Aorta (tissue), 5 donors: ENCODE measurements around the gene VANGL2. TPM values are rescaled to one million over a fixed set of nuclear protein-coding genes. Genes with fewer than 3 reads are reported as not detected.

Experiments
- ATAC-seq: fragments of 200-7000 bp; cut with Tn5 transposase; one replicate; pipeline ENCODE4 v1.9.1; 2022; ENCODE audit warnings: moderate library complexity; ENCODE audit not compliant: low FRiP score
- DNase-seq, 2 donors: peaks; one replicate each; pipeline ENCODE4 v3.0.0-alpha.2; 2020
- H3K27ac ChIP-seq, 2 donors: one replicate each; pipeline ENCODE4 v1.5.1; 2013; ENCODE audit warnings: low read length in 2 of 2, mild to moderate bottlenecking in 2 of 2, moderate library complexity in 2 of 2, control low read depth in 1 of 2, inconsistent platforms in 1 of 2, low read depth in 1 of 2
- H3K27me3 ChIP-seq, 2 donors: one replicate each; pipeline ENCODE4 v1.6.1; 2013; ENCODE audit warnings: control low read depth in 1 of 2, low read length in 1 of 2, mild to moderate bottlenecking in 1 of 2, moderate library complexity in 1 of 2; ENCODE audit not compliant: insufficient read depth in 2 of 2, control insufficient read depth in 1 of 2
- H3K36me3 ChIP-seq, 2 donors: one replicate each; pipeline ENCODE4 v1.6.1; 2013; ENCODE audit warnings: control low read depth in 1 of 2, low read length in 1 of 2, mild to moderate bottlenecking in 1 of 2; ENCODE audit not compliant: insufficient read depth in 2 of 2, control insufficient read depth in 1 of 2
- H3K4me1 ChIP-seq, 2 donors: one replicate each; pipeline ENCODE4 v1.6.1; 2013; ENCODE audit warnings: low read length in 2 of 2, control low read depth in 1 of 2, mild to moderate bottlenecking in 1 of 2, moderate library complexity in 1 of 2; ENCODE audit not compliant: insufficient read depth in 2 of 2, control insufficient read depth in 1 of 2
- H3K4me3 ChIP-seq, 2 donors: one replicate each; pipeline ENCODE4 v1.5.1; 2013; ENCODE audit warnings: low read length in 2 of 2, control low read depth in 1 of 2, mild to moderate bottlenecking in 1 of 2
- H3K9me3 ChIP-seq: one replicate; pipeline ENCODE4 v1.6.1; 2013; ENCODE audit warnings: mild to moderate bottlenecking, low read length; ENCODE audit not compliant: control insufficient read depth
- WGBS, 2 donors: extraction: QIAGEN DNeasy Blood & Tissue Kit; methylation state at CpG; one replicate each; pipeline ENCODE4 v1.1.7; 2013; 5-methylcytosine and 5-hydroxymethylcytosine counted together
- intact Hi-C, 2 donors: fragments of 100-400 bp; cut with DNase I; formaldehyde crosslinking; loops; one replicate each; pipeline versions ENCODE4 v1.14.2 to v1.15.0; 2022
- polyA plus RNA-seq, 2 donors: library from polyadenylated mRNA; stranded (reverse); fragments of 200-250 nt; gene quantifications; one replicate each; pipeline ENCODE4 v1.2.3, GENCODE V29; 2013
- total RNA-seq, 2 donors: library from RNA; stranded (reverse); fragmentation: NEBNext Ultra II Directional; extraction: Animal tissue kit (Norgen Biotek cat#: 25700); gene quantifications; one replicate each; pipeline ENCODE4 v1.2.1, GENCODE V29; 2021
- donor health status: healthy with polysubstance abuse.
- donor health status: Bipolar disorder and iron deficiency.
- donor health status: DM: no; HTN: no; CAD: no.
- donor health status: DM: no; HTN: no; CAD: no.
- donor health status: DM: yes; HTN: yes; CAD: no.

Gene VANGL2
- total and polyA plus RNA-seq, 4 donors = 0.26 to 4.4 (median 0.92) TPM

DNA sequence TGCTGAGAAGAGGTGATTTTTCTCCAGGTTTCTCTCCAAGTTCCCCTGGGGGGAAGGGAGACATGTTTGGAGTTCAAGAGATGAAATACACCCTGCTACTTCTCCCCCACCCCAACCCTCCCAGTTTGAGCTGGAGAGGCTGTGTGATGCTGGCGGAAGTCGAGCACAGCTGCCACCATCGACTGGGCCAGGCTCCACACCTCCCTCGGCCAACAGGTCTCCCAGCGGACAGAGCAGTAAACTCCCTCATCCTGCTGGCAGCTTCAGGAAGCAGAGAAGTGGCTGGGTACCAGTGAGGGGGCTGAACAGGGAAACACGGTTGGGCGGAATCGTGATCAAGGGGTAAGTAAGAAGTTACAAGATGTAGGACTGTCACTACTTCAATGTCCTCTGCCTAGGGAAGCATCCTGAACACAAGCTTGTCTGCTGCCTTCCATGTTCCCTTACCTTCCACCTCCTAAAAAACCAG is 40.1 kb upstream of the VANGL2 start:
- H3K4me1 ChIP-seq = no peaks in the 10 kb centered on the region
- intact Hi-C loops = no loop called here
- no peaks in the 10 kb centered on the region for H3K9me3 ChIP-seq
- no peaks in the 10 kb centered on the region for H3K27me3 ChIP-seq
- DNase-seq (no peak), ATAC-seq (no peak)
- H3K27ac ChIP-seq = no peak overlapping the region
- no peak overlapping the region for H3K4me3 ChIP-seq
- WGBS, 2 donors = 74 to 78% methylated on average over 8 of the region's 8 CpGs
- H3K36me3 ChIP-seq = peaks cover 0 to 14% of the 10 kb centered on the region in 2 donors

DNA sequence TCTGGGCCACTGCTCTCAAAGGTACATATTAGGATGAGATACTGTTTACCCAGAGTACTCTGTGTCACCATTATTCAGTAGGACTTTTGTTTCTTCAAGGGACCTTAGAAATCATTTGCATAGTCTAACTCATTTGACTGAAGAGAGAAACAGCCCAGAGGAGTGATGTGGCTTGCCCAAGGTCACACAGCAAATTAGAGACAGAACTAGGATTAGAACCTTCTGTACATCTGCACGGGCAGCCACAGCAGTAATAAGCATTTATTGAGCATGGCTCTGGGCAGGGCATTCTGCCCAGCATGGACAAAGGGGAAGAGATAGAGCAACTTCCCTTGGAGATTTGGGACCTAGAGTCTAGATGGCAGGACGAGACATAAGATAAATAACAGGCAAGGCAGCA is 39.2 kb upstream of the VANGL2 start:
- H3K36me3 ChIP-seq = peaks cover 0 to 6% of the 10 kb centered on the region in 2 donors
- no peak overlapping the region for H3K27ac ChIP-seq
- DNase-seq (no peak), ATAC-seq (no peak)
- no peak overlapping the region for H3K4me3 ChIP-seq
- no peaks in the 10 kb centered on the region for H3K4me1 ChIP-seq
- WGBS, 2 donors = 74 to 81% methylated on average over 2 of the region's 2 CpGs
- intact Hi-C loops = no loop called here
- no peaks in the 10 kb centered on the region for H3K27me3 ChIP-seq
- no peaks in the 10 kb centered on the region for H3K9me3 ChIP-seq

DNA sequence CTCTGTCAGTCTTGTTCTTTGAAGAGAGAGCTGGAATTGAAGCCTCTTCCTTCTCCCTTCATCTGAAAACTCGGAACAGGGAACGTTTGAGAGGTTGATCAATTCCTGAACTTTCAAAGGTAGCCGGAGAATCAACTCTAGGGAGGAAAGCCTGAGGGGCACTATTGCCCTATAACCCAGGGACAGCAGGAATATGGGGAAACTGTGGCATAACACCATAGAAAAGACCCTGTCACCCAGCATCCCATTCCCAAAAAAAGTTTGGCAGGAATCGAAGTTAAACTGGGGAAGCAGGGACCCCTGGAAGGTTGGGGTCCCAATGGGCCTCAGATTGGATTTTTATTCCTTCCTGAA is 38.6 kb upstream of the VANGL2 start:
- 80 to 87% methylated on average over 4 of the region's 4 CpGs for WGBS, 2 donors
- intact Hi-C loops = no loop called here
- Histone ChIP-seq H3K27ac (no peak overlapping the region), H3K9me3 (no peaks in the 10 kb centered on the region), H3K4me1 (no peaks in the 10 kb centered on the region), H3K36me3 (peaks cover 0 to 6% of the 10 kb centered on the region in 2 donors), H3K4me3 (no peak overlapping the region), H3K27me3 (no peaks in the 10 kb centered on the region)
- no peak for DNase-seq
- ATAC-seq = no peak

DNA sequence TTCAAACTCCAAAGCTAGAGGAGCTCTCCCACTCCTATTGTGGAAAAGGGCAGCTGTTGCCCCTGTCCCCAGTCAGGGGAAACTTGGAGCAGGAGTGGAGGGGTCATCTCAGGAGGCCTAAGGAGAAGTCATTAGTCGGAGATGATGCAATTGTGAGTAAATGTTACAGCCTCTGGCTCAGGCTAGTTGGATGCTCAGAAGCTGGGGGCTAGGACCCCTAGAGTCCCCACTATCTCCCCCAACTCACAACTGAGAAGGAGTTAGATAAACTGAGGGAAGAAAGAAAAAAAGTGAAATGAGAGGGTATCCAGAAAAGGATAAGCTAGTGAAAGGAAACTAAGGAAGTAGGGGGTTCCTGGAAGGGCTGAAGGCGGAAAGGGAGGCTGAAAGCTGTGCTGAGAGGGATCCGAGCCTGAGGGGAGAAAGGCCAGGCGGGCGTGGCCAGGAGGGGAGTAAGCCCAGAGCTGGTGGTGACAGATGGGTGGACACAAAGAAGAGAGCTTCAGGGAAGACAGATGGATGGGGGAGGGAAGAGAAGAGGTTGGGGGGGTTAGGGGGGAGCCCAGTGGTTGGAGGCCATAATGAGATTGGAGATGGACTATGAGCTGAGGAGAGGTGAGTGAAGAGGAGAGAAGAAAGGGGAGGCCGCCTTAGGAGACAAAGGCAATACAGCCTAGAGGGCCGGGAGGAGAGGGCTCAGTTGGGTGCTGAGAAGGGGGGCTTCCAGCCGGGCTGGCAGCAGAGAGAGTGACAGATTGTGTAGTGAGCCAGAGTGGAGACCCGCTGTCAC is 38.0 kb upstream of the VANGL2 start:
- no peak for ATAC-seq
- Histone ChIP-seq H3K36me3 (peaks cover 0 to 2% of the 10 kb centered on the region in 2 donors), H3K27ac (no peak overlapping the region), H3K4me3 (no peak overlapping the region), H3K4me1 (no peaks in the 10 kb centered on the region), H3K27me3 (no peaks in the 10 kb centered on the region), H3K9me3 (no peaks in the 10 kb centered on the region)
- DNase-seq = no peak
- intact Hi-C loops = no loop called here
- WGBS, 2 donors = 65 to 68% methylated on average over 9 of the region's 9 CpGs

DNA sequence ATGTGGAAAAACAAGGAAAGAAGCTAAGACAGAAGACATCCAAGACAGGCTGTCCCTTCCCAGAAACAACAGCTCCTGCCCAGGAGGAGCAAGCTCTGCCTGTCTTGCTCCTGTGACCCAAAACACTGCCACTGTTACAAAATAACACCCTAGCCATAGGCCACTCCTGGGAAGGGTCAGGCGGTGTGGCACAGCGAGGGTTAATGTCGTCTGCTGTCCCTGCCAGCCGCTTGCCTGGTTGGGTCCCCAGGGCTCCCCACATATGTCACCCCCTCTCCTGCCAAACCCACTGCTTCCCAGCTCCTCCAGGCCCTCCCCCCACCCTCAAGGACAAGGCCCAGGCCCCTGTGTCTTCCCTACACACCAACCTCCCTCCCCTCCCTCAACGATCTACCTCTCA is 37.4 kb upstream of the VANGL2 start:
- Histone ChIP-seq H3K36me3 (peaks cover 0 to 2% of the 10 kb centered on the region in 2 donors), H3K27me3 (no peaks in the 10 kb centered on the region), H3K4me3 (no peak overlapping the region), H3K27ac (no peak overlapping the region), H3K4me1 (no peaks in the 10 kb centered on the region), H3K9me3 (no peaks in the 10 kb centered on the region)
- 34 to 40% methylated on average over 5 of the region's 5 CpGs for WGBS, 2 donors
- intact Hi-C loops = no loop called here
- ATAC-seq = no peak
- DNase-seq = no peak

DNA sequence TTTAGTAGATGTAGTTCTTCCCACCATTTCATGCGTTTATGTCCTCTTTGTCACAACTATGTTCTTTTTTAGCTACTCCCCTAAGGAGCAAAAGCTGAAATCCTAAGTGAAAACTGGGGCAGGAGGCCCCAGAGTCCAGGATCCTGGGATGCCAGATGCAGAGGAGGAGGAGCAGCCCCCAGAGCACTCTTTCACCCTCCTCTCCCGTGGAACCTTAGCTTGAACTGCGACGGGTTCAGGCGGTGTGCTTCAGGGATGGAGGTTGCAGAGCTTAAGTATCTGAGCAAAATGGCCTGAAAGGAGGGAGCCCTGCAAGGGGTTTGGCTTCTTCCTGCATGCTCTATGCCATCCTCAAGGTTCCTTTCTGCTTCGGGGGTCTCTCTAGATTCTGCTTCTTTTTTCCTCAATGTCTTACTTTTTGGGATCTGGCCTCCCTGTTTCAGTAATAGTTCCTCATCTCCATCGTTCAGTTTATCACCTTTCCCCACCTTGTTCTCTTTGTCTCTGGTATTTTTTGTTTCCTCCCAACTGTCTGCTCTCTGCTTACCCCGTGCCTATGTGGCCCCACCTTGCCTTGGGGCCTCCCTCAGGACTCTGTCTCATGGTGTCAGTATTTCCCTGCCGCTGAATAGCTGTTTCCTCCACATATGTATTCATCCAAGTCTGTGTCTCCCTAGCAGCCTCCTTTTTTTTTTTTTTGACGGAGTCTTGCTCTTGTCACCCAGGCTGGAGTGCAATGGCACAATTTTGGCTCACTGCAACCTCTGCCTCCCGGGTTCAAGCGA is 36.2 kb upstream of the VANGL2 start:
- Histone ChIP-seq H3K9me3 (no peaks in the 10 kb centered on the region), H3K27ac (no peak overlapping the region), H3K4me1 (no peaks in the 10 kb centered on the region), H3K27me3 (no peaks in the 10 kb centered on the region), H3K36me3 (no peaks in the 10 kb centered on the region), H3K4me3 (no peak overlapping the region)
- no peak for DNase-seq
- intact Hi-C loops = no loop called here
- WGBS, 2 donors = 64 to 69% methylated on average over 12 of the region's 12 CpGs
- no peak for ATAC-seq

DNA sequence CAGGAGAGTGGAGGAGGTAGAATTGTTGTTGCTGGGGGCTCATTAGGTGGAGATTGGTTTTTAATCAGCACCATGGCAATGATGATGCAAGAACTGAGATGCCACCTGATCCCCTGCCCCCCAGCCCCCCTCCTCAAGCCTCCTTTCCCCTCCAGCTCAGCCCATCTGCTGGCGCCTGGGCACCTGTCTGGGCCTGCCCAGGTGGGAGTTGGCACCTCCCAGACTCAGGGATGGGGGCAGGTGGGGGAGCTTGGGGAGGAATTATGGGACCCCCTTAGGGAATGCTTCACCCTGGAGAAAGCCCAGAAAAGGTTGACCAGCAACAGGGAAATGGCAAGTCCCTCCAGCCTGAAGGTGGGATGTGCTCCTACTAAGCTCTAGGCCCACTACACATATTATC is 35.0 kb upstream of the VANGL2 start:
- Histone ChIP-seq H3K4me3 (no peak overlapping the region), H3K36me3 (no peaks in the 10 kb centered on the region), H3K4me1 (no peaks in the 10 kb centered on the region), H3K27ac (no peak overlapping the region), H3K27me3 (no peaks in the 10 kb centered on the region), H3K9me3 (no peaks in the 10 kb centered on the region)
- intact Hi-C loops = no loop called here
- no peak for ATAC-seq
- 93 to 100% methylated on average over 1 of the region's 1 CpG for WGBS, 2 donors
- DNase-seq = no peak

DNA sequence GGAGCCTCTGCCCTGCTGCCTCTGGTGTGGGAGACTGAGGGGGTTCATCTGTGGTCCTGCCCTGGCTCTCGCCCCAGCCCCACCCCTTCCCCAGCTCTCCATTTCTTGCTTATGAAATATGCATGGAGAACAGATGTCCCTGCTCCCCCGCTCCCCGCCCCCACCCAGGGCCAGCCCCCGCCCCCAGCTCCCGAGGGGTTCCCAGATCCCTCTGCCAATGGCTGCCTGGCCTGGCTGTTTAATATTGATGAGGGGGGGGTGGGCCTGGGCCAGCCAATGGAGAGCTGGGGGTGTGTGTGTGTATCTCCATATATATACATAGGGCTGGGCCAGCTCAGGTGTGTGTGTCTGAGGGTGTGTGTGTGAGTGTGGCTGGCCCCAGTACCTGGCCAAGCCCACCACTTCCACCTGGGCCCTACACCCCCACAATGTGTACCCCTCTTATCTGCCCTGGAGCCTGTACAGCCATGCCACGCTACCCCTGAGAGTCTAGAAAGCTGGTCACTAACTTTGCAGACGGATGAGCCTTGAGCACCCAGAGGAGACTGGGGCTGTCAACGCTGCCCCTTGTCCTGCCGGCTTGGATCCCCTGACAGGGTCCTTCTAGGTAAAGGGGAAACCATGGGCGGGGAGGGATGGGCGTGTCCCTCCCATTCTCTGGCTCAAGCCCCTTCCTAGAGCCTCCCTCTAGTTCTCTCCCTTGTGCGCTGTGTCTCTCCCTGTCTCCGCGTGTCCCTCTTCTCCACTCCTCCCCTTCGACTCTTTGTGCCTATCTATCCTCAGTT is 33.4 kb upstream of the VANGL2 start, which contains the start of gene NHLH1:
TSS of gene NHLH1 (plus strand) at position 341 of the 785 bp plus-strand sequence. CDS start 3,661 bp downstream, outside the sequence.
- WGBS, 2 donors = 58 to 60% methylated on average over 15 of the region's 15 CpGs
- H3K9me3 ChIP-seq = no peaks in the 10 kb centered on the region

More for the DNA sequence above, 33.4 kb upstream of the VANGL2 start, which contains the start of gene NHLH1:
- Histone ChIP-seq H3K4me1 (no peaks in the 10 kb centered on the region), H3K27ac (no peak within 1 kb of the TSS), H3K27me3 (no peaks in the 10 kb centered on the region), H3K4me3 (no peak within 1 kb of the TSS), H3K36me3 (no peaks in the 10 kb centered on the region)
- DNase-seq = no peak
- ATAC-seq = no peak
- intact Hi-C loops = no loop called here
